MCF 10A (cell line): ENCODE measurements around the gene PEX14. TPM values are rescaled to one million over a fixed set of nuclear protein-coding genes. Genes with fewer than 3 reads are reported as not detected.

Source experiments
- BruUV-seq: library from RNA; stranded (reverse); fragments of 400-500 nt; replicated peaks from 2 replicates; lab custom pipeline; 2021; lab: Mats Ljungman, UMichigan
- CTCF ChIA-PET: fragments of 300-600 bp; sonication (Branson Sonifier 250); formaldehyde crosslinking; extraction: SDS; loops from one replicate; lab custom pipeline; 2021; ENCODE audit warnings: antibody characterized with exemption, inconsistent platforms; lab: Yijun Ruan, JAX
- POLR2A ChIA-PET: fragments of 300-600, 350-650 bp; sonication (Branson Sonifier 250); formaldehyde crosslinking; extraction: SDS; loops from one replicate; lab custom pipeline; 2020; ENCODE audit warnings: antibody characterized with exemption, inconsistent platforms; lab: Yijun Ruan, JAX
- DNase-seq: peaks from one replicate; pipeline ENCODE4 v3.0.0-alpha.2; 2018; ENCODE audit not compliant: unreplicated experiment
- H3K27ac Mint-ChIP-seq: one replicate; pipeline ENCODE4 v1.8.0; 2022; ENCODE audit warnings: mild to moderate bottlenecking, low read depth, mixed read lengths; ENCODE audit not compliant: unreplicated experiment
- H3K27me3 Mint-ChIP-seq: one replicate; pipeline ENCODE4 v1.8.0; 2022; ENCODE audit warnings: mixed read lengths; ENCODE audit not compliant: insufficient read depth, unreplicated experiment
- H3K36me3 Mint-ChIP-seq: one replicate; pipeline ENCODE4 v1.8.0; 2022; ENCODE audit warnings: mild to moderate bottlenecking, moderate library complexity, mixed read lengths; ENCODE audit not compliant: insufficient read depth, unreplicated experiment
- H3K4me1 Mint-ChIP-seq: one replicate; pipeline ENCODE4 v1.8.0; 2022; ENCODE audit warnings: mixed read lengths; ENCODE audit not compliant: insufficient read depth, unreplicated experiment
- H3K4me3 Mint-ChIP-seq: one replicate; pipeline ENCODE4 v1.8.0; 2022; ENCODE audit warnings: mild to moderate bottlenecking, moderate library complexity, mixed read lengths; ENCODE audit not compliant: unreplicated experiment
- H3K9me3 Mint-ChIP-seq: one replicate; pipeline ENCODE4 v1.8.0; 2022; ENCODE audit warnings: mixed read lengths; ENCODE audit not compliant: unreplicated experiment
- intact Hi-C: fragments of 100-400 bp; cut with micrococcal nuclease; formaldehyde crosslinking; loops from 2 replicates; pipeline ENCODE4 v1.14.1; 2022
- total RNA-seq: library from RNA; stranded (reverse); gene quantifications from 2 replicates; pipeline ENCODE4 v1.2.3, GENCODE V29; 2022
- TF ChIP-seq, protein P1 (sequence below): fragments of 200-600 bp; IDR thresholded peaks from one replicate; pipeline ENCODE4 v1.8.0; 2022; ENCODE audit warnings: antibody characterized with exemption, mild to moderate bottlenecking; ENCODE audit not compliant: unreplicated experiment

PEX14 gene
- total RNA-seq, 1 experiment from 2014 or later = 22.2 TPM

- peak overlapping the region; percentile 27 for H3K27ac Mint-ChIP-seq
- TF ChIP-seq, protein P1, sequence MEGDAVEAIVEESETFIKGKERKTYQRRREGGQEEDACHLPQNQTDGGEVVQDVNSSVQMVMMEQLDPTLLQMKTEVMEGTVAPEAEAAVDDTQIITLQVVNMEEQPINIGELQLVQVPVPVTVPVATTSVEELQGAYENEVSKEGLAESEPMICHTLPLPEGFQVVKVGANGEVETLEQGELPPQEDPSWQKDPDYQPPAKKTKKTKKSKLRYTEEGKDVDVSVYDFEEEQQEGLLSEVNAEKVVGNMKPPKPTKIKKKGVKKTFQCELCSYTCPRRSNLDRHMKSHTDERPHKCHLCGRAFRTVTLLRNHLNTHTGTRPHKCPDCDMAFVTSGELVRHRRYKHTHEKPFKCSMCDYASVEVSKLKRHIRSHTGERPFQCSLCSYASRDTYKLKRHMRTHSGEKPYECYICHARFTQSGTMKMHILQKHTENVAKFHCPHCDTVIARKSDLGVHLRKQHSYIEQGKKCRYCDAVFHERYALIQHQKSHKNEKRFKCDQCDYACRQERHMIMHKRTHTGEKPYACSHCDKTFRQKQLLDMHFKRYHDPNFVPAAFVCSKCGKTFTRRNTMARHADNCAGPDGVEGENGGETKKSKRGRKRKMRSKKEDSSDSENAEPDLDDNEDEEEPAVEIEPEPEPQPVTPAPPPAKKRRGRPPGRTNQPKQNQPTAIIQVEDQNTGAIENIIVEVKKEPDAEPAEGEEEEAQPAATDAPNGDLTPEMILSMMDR = no peak
- H3K27me3 Mint-ChIP-seq = no peaks in the 10 kb centered on the region
- ChIA-PET CTCF (interaction anchor here (0.6 to 0.8 kb wide), 3 partner anchors 20 to 372 kb away, joined by 3 to 4 read pairs (median 3); no protein-coding TSS in a partner anchor), POLR2A (interaction anchor here (0.6 kb wide), 1 partner anchor 57 kb away, joined by 3 read pairs; no protein-coding TSS in a partner anchor)
- peaks cover 18% of the 10 kb centered on the region for H3K4me1 Mint-ChIP-seq
- H3K9me3 Mint-ChIP-seq = no peaks in the 10 kb centered on the region
- no TSS peak for BruUV-seq
- H3K4me3 Mint-ChIP-seq = no peak overlapping the region
- H3K36me3 Mint-ChIP-seq = peaks cover 12% of the 10 kb centered on the region
- no peak for DNase-seq
- intact Hi-C loops = no loop called here
Observed at GRCh38 chr1:10601342-10602070, 126.8 kb downstream of the PEX14 start.

DNA sequence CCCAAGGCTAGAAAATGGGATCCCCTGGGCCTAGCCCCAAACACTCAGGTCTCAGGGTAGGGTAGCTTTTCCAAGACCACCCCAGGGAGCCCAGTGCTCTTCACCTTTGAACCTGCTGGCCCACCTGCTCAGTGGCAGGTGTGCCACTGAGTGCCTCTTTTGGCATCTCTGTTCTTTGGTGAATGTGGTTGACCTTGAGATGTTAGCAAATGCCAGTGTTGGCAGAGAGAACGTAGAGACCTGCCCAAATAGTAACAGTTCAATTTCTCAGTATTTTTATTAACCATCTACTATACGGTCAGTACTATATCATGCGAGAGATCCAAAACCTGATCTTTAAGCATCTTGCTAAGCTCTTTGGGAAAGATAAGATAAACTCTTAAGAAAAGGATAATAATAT is 128.2 kb downstream of the PEX14 start:
- POLR2A ChIA-PET = interaction anchor here (0.8 kb wide), 2 partner anchors 11 to 22 kb away, joined by 3 to 4 read pairs; no protein-coding TSS in a partner anchor
- no peaks in the 10 kb centered on the region for H3K9me3 Mint-ChIP-seq
- intact Hi-C loops = no loop called here
- no peak overlapping the region for H3K27ac Mint-ChIP-seq
- DNase-seq = no peak
- H3K4me3 Mint-ChIP-seq = no peak overlapping the region
- peaks cover 18% of the 10 kb centered on the region for H3K4me1 Mint-ChIP-seq
- peaks cover 12% of the 10 kb centered on the region for H3K36me3 Mint-ChIP-seq
- no peaks in the 10 kb centered on the region for H3K27me3 Mint-ChIP-seq
- no TSS peak for BruUV-seq
- TF ChIP-seq, protein P1 = no peak
- CTCF ChIA-PET = no interaction called here

DNA sequence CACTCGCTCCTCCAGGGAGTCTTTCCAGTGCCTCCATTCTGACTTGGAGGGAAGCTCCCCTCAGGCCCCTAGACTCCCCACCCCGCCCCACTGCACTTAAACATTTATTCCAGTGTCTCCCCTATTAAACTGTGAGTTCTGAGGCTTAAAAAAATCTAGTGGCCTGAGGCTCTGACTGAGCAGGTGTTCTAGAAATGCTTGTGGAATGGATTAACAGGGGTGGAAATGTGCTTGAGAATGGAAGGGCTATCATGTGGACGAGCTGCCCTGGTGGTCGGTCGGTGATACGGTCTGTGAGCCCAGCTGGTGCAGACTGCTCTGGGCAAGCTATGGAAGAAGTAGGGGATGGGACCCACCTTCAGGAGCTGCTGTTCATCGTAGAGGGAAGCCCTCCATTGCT is 130.2 kb downstream of the PEX14 start:
- intact Hi-C loops = no loop called here
- Mint-ChIP-seq H3K27me3 (no peaks in the 10 kb centered on the region), H3K9me3 (no peaks in the 10 kb centered on the region), H3K4me1 (no peaks in the 10 kb centered on the region), H3K4me3 (no peak overlapping the region), H3K36me3 (peaks cover 12% of the 10 kb centered on the region), H3K27ac (no peak overlapping the region)
- TF ChIP-seq, protein P1 = no peak
- no TSS peak for BruUV-seq
- CTCF ChIA-PET = no interaction called here
- DNase-seq = no peak
- POLR2A ChIA-PET = no interaction called here

DNA sequence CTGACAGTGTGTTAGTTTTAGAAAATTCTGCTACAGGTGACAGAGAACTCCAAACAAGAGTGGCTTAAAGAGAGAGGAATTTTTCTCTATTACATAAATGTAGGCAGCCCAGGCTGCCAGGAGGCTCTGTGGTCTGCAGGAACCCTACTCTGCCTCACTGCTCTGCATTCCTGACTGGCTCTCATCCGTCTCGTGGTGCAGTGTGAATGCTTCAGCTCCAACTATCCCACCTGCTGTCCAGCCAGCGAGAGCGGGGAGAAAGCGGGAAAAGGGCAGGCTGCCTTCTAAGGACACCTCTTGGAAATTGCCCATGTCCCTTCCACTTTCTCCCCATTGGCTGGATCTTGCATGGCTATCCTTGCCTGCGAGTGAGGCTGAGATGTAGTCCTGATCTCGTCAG is 131.3 kb downstream of the PEX14 start:
- DNase-seq = no peak
- BruUV-seq = no TSS peak
- H3K27me3 Mint-ChIP-seq = no peaks in the 10 kb centered on the region
- H3K4me1 Mint-ChIP-seq = no peaks in the 10 kb centered on the region
- peaks cover 12% of the 10 kb centered on the region for H3K36me3 Mint-ChIP-seq
- TF ChIP-seq, protein P1 = no peak
- intact Hi-C loops = no loop called here
- POLR2A ChIA-PET = interaction anchor here (1.2 kb wide), 1 partner anchor 15 kb away, joined by 4 read pairs; no protein-coding TSS in a partner anchor
- H3K9me3 Mint-ChIP-seq = no peaks in the 10 kb centered on the region
- CTCF ChIA-PET = interaction anchor here (0.6 kb wide), 1 partner anchor 14 kb away, joined by 3 read pairs; no protein-coding TSS in a partner anchor
- no peak overlapping the region for H3K4me3 Mint-ChIP-seq
- H3K27ac Mint-ChIP-seq = no peak overlapping the region
